ENCODE results near the gene KCNIP4. TPM values are rescaled to one million over a fixed set of nuclear protein-coding genes. Genes with fewer than 3 reads are reported as not detected.

KCNIP4 gene
- polyA plus RNA-seq, 6 donors from 2014 or later = 0.14 to 0.22 (median 0.22) TPM; not detected in 3

- Mint-ChIP-seq H3K27ac (no peak overlapping the region), H3K36me3 (no peaks in the 10 kb centered on the region), H3K9me3 (peaks cover 0 to 2% (median 0%) of the 10 kb centered on the region in 7 donors), H3K4me1 (no peaks in the 10 kb centered on the region), H3K27me3 (peaks cover 0 to 5% (median 0%) of the 10 kb centered on the region in 3 donors), H3K4me3 (no peak overlapping the region)
- DNase-seq = no peak
- no peak for ATAC-seq (ENCODE audit: low read depth in 2 of 2)
These were observed 184.7 kb downstream of the KCNIP4 start for GRCh38 chr4:21763855-21764254.

DNA sequence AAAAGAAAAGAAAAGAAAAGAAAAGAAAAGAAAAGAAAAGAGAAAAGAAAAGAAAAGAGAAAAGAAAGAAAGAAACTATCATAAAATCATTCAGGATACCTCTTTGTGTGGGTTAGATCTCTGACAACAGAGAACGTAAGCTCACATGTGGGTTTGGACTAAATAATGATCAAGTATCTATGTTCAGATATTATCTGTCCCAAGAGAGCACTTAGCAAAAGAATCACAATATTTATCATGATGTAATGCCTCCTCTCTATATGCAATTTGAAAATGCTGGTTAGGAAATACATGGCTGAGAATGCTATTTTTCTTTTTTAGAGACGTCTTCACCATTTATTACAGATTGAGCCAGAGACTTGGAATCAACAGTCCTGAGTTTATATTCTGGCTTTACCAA is 191.3 kb downstream of the KCNIP4 start:
- ATAC-seq (ENCODE audit: low read depth in 2 of 2) = no peak
- H3K4me3 Mint-ChIP-seq = no peak overlapping the region
- H3K27ac Mint-ChIP-seq = no peak overlapping the region
- H3K9me3 Mint-ChIP-seq = no peaks in the 10 kb centered on the region
- no peaks in the 10 kb centered on the region for H3K27me3 Mint-ChIP-seq
- H3K4me1 Mint-ChIP-seq = no peaks in the 10 kb centered on the region
- no peak for DNase-seq
- H3K36me3 Mint-ChIP-seq = no peaks in the 10 kb centered on the region

DNA sequence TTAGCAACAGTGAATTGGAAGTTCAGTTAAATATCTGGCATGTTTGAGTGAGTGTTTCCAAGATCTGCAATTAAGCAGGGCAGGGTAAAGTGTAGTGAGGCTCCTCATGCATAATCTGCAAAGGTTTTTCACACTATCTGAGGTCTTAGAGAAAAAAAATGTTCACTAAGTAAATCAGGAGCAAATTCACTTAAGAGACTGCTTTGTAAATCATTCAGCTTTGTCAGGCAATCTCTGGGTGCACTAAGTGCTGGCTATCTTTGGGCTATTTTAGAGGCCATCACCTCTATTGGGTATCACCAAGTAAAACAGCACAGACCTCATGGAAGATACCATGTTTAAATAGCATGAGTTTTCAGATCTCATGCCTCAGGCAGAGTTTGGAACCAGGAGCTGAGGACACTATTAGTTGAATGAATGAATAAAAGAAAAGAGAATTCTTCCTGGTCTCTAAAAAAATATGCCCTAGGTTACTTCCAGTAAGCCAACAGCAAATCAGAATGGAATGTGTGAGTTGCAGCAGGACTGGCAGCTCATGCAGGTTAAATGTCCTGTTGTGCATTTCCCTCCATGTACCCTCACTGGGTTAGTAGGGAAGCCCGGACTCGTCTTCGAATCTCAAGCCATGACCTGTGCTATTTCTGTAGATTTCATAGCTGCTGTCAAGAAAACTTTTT is 195.3 kb downstream of the KCNIP4 start:
- H3K27ac Mint-ChIP-seq = no peak overlapping the region
- H3K9me3 Mint-ChIP-seq = no peaks in the 10 kb centered on the region
- no peak for ATAC-seq (ENCODE audit: low read depth in 2 of 2)
- H3K4me3 Mint-ChIP-seq = no peak overlapping the region
- no peaks in the 10 kb centered on the region for H3K36me3 Mint-ChIP-seq
- no peaks in the 10 kb centered on the region for H3K27me3 Mint-ChIP-seq
- no peak for DNase-seq
- H3K4me1 Mint-ChIP-seq = no peaks in the 10 kb centered on the region

GRCh38 chr4:21752616-21753015 is 196.0 kb downstream of the KCNIP4 start:
- Mint-ChIP-seq H3K4me3 (no peak overlapping the region), H3K9me3 (no peaks in the 10 kb centered on the region), H3K27ac (no peak overlapping the region), H3K36me3 (no peaks in the 10 kb centered on the region), H3K4me1 (no peaks in the 10 kb centered on the region), H3K27me3 (no peaks in the 10 kb centered on the region)
- no peak for DNase-seq
- no peak for ATAC-seq (ENCODE audit: low read depth in 2 of 2)

DNA sequence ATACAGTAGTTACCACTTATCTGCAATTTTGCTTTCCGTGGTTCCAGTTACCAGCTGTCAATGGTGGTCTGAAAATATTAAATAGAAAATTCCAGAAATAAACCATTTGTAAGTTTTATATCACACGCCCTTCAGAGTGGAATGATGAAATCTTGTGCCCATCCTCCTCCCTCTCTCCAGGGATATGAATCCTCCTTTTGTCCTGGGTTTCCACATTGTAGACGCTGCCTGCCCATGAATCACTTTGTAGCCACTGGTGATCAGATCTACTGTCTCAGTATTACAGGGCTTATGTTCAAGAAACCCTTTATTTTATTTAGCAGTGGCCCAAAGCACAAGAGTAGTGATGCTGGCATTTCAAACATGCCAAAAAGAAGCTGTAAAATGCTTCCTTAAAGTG is 198.6 kb downstream of the KCNIP4 start:
- H3K27ac Mint-ChIP-seq = no peak overlapping the region
- H3K36me3 Mint-ChIP-seq = no peaks in the 10 kb centered on the region
- no peaks in the 10 kb centered on the region for H3K27me3 Mint-ChIP-seq
- no peaks in the 10 kb centered on the region for H3K4me1 Mint-ChIP-seq
- no peak for DNase-seq
- H3K9me3 Mint-ChIP-seq = no peaks in the 10 kb centered on the region
- no peak for ATAC-seq (ENCODE audit: low read depth in 2 of 2)
- no peak overlapping the region for H3K4me3 Mint-ChIP-seq

DNA sequence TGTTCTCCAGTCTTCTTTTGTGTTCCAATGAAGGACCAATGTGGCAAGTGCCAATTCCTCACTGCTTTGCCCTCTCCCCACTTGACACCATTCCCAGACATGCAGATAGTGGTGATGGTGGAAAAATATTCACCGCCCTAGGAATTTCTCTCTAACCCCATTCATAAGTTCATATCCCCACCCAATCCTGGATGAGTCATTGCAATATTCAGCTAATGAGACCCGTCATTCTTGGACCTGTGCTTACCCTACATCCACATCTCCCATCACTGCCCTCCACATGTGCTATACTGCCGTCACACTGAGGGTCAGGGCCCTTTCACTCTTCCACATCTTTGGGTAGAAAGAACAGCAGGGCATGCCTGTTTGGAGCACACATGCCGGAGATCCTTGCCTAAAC is 199.2 kb downstream of the KCNIP4 start:
- H3K9me3 Mint-ChIP-seq = no peaks in the 10 kb centered on the region
- no peaks in the 10 kb centered on the region for H3K4me1 Mint-ChIP-seq
- peaks cover 0 to under 1% (median 0%) of the 10 kb centered on the region in 3 donors for H3K27me3 Mint-ChIP-seq
- DNase-seq (no peak), ATAC-seq (ENCODE audit: low read depth in 2 of 2) (no peak)
- H3K27ac Mint-ChIP-seq = no peak overlapping the region
- H3K36me3 Mint-ChIP-seq = no peaks in the 10 kb centered on the region
- H3K4me3 Mint-ChIP-seq = no peak overlapping the region

DNA sequence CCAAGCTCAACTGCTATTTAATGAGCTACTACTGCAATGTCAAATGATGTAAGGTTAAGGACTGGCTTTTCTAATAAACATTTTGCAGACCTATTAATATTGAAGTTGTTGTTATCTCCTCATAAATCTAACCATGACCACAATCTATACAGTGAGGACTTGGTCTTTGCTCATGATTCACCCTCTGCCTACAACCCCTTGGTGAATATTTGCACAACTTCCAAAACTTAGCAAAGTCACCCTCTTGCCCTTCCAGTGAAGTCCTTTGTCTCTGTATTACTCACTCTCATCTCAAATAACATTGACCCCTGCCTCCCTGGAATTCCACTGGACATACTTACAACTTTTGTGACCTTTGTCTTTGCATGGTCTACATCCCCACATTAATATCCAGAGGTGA is 204.5 kb downstream of the KCNIP4 start:
- no peak for DNase-seq
- no peak for ATAC-seq (ENCODE audit: low read depth in 2 of 2)
- H3K4me1 Mint-ChIP-seq = no peaks in the 10 kb centered on the region
- peaks cover 0 to 5% (median 0%) of the 10 kb centered on the region in 3 donors for H3K27me3 Mint-ChIP-seq
- H3K4me3 Mint-ChIP-seq = no peak overlapping the region
- H3K9me3 Mint-ChIP-seq = peaks cover 0 to 3% (median 0%) of the 10 kb centered on the region in 7 donors
- H3K36me3 Mint-ChIP-seq = no peaks in the 10 kb centered on the region
- H3K27ac Mint-ChIP-seq = no peak overlapping the region

DNA sequence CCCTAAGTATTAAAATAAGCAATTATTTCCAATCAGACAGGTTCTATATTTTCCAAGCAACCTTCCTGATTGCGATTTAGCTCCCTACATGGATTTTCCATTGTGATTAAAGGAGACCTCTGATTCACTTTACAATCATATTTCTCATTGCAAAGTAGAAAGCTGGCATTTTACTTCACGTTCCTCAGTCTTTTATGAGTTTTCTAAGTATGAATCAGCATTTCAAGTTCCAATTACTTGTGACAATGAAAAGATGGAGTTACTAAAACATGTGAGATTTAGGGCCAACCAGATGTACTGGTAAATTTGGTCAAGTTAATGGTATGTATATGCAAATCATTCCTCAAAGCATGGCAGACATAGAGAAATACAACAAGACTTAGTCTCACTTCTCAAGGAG is 206.2 kb downstream of the KCNIP4 start:
- Mint-ChIP-seq H3K4me1 (no peaks in the 10 kb centered on the region), H3K4me3 (no peak overlapping the region), H3K9me3 (peaks cover 0 to 3% (median 0%) of the 10 kb centered on the region in 7 donors), H3K27ac (no peak overlapping the region), H3K27me3 (peaks cover 0 to 5% (median 0%) of the 10 kb centered on the region in 3 donors), H3K36me3 (no peaks in the 10 kb centered on the region)
- no peak for ATAC-seq (ENCODE audit: low read depth in 2 of 2)
- DNase-seq = no peak

DNA sequence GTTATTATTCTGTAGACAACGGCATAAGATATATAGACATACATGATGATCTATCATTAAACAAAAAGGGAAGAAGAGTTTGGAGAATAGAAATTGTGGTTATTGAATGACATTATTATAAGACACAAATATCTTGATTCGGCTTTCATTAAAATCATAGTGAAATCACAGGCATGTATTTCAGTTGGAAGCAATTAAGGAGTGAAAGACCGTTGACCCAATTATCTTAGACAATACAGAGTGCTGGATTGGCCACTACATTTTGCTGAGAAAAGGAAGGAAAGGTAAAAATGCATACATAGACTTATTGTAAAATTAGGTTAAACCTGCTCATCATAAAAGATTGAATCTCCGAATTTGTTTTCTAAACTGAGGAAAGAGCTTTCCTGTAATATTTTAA is 209.8 kb downstream of the KCNIP4 start:
- no peaks in the 10 kb centered on the region for H3K36me3 Mint-ChIP-seq
- H3K27ac Mint-ChIP-seq = no peak overlapping the region
- DNase-seq (no peak), ATAC-seq (ENCODE audit: low read depth in 2 of 2) (no peak)
- no peaks in the 10 kb centered on the region for H3K4me1 Mint-ChIP-seq
- H3K9me3 Mint-ChIP-seq = peaks cover 0 to 1% (median 0%) of the 10 kb centered on the region in 7 donors
- no peaks in the 10 kb centered on the region for H3K27me3 Mint-ChIP-seq
- no peak overlapping the region for H3K4me3 Mint-ChIP-seq

- DNase-seq (no peak), ATAC-seq (ENCODE audit: low read depth in 2 of 2) (no peak)
- Mint-ChIP-seq H3K9me3 (peaks cover 0 to 3% (median 0%) of the 10 kb centered on the region in 7 donors), H3K27me3 (no peaks in the 10 kb centered on the region), H3K4me3 (no peak overlapping the region), H3K36me3 (no peaks in the 10 kb centered on the region), H3K4me1 (no peaks in the 10 kb centered on the region), H3K27ac (no peak overlapping the region)
These were observed 212.7 kb downstream of the KCNIP4 start for GRCh38 chr4:21735866-21736265.

GRCh38 chr4:21733894-21734630 is 214.5 kb downstream of the KCNIP4 start:
- ATAC-seq (ENCODE audit: low read depth in 2 of 2) (no peak), DNase-seq (no peak)
- H3K4me3 Mint-ChIP-seq = no peak overlapping the region
- H3K27me3 Mint-ChIP-seq = no peaks in the 10 kb centered on the region
- H3K36me3 Mint-ChIP-seq = no peaks in the 10 kb centered on the region
- H3K9me3 Mint-ChIP-seq = peaks cover 0 to 3% (median 0%) of the 10 kb centered on the region in 7 donors
- no peak overlapping the region for H3K27ac Mint-ChIP-seq
- H3K4me1 Mint-ChIP-seq = no peaks in the 10 kb centered on the region

DNA sequence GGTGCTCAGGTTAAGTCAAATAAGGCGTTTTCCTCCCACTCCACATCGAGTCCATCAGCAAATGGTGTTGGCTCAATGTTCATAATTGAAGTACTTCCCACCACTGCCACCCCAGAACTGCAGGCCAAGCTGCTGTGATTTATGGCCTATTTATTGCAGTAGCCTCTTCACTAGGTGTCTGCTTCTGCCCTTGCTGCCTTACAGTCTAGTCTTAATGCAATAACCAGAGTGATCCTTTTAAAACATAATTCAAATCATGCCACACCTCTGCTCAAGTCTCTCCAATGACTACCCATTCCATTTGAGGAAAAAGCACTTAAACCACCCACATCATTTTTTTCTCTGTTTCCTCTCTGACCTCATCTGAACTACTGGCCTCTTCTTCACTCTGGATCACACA is 220.3 kb downstream of the KCNIP4 start:
- Mint-ChIP-seq H3K4me1 (no peaks in the 10 kb centered on the region), H3K4me3 (no peak overlapping the region), H3K36me3 (no peaks in the 10 kb centered on the region), H3K27ac (no peak overlapping the region), H3K27me3 (peaks cover 0 to 3% (median 0%) of the 10 kb centered on the region in 3 donors), H3K9me3 (peaks cover 0 to 3% (median 0%) of the 10 kb centered on the region in 7 donors)
- ATAC-seq (ENCODE audit: low read depth in 2 of 2) (no peak), DNase-seq (no peak)

- Mint-ChIP-seq H3K36me3 (no peaks in the 10 kb centered on the region), H3K4me1 (no peaks in the 10 kb centered on the region), H3K4me3 (no peak overlapping the region), H3K27me3 (peaks cover 0 to 3% (median 0%) of the 10 kb centered on the region in 3 donors), H3K9me3 (peaks cover 0 to 3% (median 2%) of the 10 kb centered on the region in 7 donors), H3K27ac (no peak overlapping the region)
- ATAC-seq (ENCODE audit: low read depth in 2 of 2) = no peak
- no peak for DNase-seq
These were observed 222.2 kb downstream of the KCNIP4 start for GRCh38 chr4:21726255-21726815.

All from naive B cell (primary cell).